Upper lobe of right lung (tissue), 1 donor: ENCODE results near the gene EGF. TPM values are rescaled to one million over a fixed set of nuclear protein-coding genes. Genes with fewer than 3 reads are reported as not detected.

Experiments used
- ATAC-seq: fragments of 200-7000 bp; cut with Tn5 transposase; one replicate; pipeline ENCODE4 v1.9.1; 2020; ENCODE audit warnings: mild to moderate bottlenecking, moderate library complexity
- DNase-seq: peaks from one replicate; pipeline ENCODE4 v3.0.0-alpha.2; 2020
- H3K27ac ChIP-seq: fragments of 200-600 bp; one replicate; pipeline ENCODE4 v1.8.0; 2022
- H3K27me3 ChIP-seq: fragments of 200-600 bp; one replicate; pipeline ENCODE4 v1.8.0; 2022; ENCODE audit warnings: mild to moderate bottlenecking
- H3K36me3 ChIP-seq: fragments of 200-600 bp; one replicate; pipeline ENCODE4 v1.8.0; 2022
- H3K4me1 ChIP-seq: fragments of 200-600 bp; one replicate; pipeline ENCODE4 v1.8.0; 2022
- H3K4me3 ChIP-seq: fragments of 200-600 bp; one replicate; pipeline ENCODE4 v1.8.0; 2022; ENCODE audit warnings: mild to moderate bottlenecking
- H3K9me3 ChIP-seq: fragments of 200-600 bp; one replicate; pipeline ENCODE4 v1.8.0; 2022
- intact Hi-C: fragments of 100-400 bp; cut with DNase I; formaldehyde crosslinking; loops from one replicate; pipeline ENCODE4 v1.11.0; 2022
- total RNA-seq: library from RNA; stranded (reverse); fragmentation: NEBNext Ultra II Directional; extraction: Animal tissue kit (Norgen Biotek cat#: 25700); gene quantifications from one replicate; pipeline ENCODE4 v1.2.1, GENCODE V29; 2021
- TF ChIP-seq, protein P1 (sequence below): fragments of 200-600 bp; IDR thresholded peaks from one replicate; pipeline ENCODE4 v1.8.0; 2022; ENCODE audit warnings: antibody characterized with exemption
- donor health status: DM: no; HTN: yes; CAD: no; lungs with severe emphysema.

EGF gene
- total RNA-seq, 1 donor from 2014 or later, result 2.4 TPM

DNA sequence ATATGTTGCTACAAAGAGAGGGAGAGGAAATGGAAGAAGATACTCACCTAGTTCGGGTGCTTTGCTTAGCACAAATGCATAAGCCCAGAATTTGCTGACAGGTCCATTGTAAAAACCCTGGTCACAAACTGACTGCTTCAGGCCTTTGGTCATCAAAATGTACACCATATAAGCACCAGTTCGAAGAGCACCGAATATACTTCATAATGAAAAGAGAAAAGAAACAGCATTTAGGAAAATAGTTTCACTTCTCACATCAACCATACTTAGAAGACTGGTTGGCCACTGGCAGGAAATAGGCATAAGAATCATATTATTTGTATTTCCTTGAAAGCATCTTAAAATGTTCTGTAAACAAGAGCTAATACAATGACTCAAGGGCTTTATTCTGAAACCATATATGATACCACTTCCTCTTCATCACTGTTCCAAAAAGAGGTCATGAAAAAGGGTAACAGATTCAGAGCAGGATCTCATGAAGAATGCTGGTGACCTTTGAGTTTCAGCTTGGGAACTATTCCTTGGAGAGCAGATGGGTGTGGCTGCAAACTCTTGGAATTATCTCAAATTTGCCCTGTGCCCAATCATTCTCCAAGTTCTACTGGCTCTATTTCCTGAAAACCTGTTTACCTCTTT is 147.0 kb downstream of the EGF start:
- ATAC-seq, result peak; percentile 32
- no peaks in the 10 kb centered on the region for H3K4me1 ChIP-seq
- TF ChIP-seq, protein P1, sequence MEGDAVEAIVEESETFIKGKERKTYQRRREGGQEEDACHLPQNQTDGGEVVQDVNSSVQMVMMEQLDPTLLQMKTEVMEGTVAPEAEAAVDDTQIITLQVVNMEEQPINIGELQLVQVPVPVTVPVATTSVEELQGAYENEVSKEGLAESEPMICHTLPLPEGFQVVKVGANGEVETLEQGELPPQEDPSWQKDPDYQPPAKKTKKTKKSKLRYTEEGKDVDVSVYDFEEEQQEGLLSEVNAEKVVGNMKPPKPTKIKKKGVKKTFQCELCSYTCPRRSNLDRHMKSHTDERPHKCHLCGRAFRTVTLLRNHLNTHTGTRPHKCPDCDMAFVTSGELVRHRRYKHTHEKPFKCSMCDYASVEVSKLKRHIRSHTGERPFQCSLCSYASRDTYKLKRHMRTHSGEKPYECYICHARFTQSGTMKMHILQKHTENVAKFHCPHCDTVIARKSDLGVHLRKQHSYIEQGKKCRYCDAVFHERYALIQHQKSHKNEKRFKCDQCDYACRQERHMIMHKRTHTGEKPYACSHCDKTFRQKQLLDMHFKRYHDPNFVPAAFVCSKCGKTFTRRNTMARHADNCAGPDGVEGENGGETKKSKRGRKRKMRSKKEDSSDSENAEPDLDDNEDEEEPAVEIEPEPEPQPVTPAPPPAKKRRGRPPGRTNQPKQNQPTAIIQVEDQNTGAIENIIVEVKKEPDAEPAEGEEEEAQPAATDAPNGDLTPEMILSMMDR, result no peak
- H3K4me3 ChIP-seq, result no peak overlapping the region
- H3K9me3 ChIP-seq, result no peaks in the 10 kb centered on the region
- DNase-seq, result no peak
- intact Hi-C loops, result no loop called here
- H3K36me3 ChIP-seq, result no peaks in the 10 kb centered on the region
- no peaks in the 10 kb centered on the region for H3K27me3 ChIP-seq
- H3K27ac ChIP-seq, result peak overlapping the region; percentile 13

DNA sequence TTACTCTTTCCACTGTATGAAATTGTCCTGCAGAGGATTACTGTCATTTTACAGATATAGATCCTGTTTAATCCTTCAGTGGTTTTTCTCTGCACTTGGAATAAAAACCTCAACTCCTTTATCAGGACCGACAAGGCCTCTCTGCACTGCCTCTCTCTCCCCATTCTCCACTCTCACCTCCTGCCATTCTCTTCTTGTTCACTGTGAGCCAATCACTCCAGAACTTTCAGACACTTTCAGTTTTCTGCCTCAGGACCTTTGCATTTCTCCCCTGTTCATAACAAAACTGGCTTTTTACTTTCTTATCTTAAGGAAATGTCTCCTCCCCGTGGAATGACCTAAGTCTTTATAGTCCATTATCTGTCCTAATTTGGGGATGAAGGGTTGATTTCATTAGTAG is 148.4 kb downstream of the EGF start:
- Histone ChIP-seq H3K9me3 (no peaks in the 10 kb centered on the region), H3K36me3 (no peaks in the 10 kb centered on the region), H3K27me3 (no peaks in the 10 kb centered on the region), H3K27ac (no peak overlapping the region), H3K4me3 (no peak overlapping the region), H3K4me1 (no peaks in the 10 kb centered on the region)
- intact Hi-C loops, result no loop called here
- TF ChIP-seq, protein P1, result no peak
- no peak for DNase-seq
- ATAC-seq, result no peak

Other genes with a start within 250 kb of the EGF start
- gene CASP6, start 209.4 kb upstream of the EGF start, total RNA-seq, result 15.2 TPM
- gene PLA2G12A, start 182.8 kb upstream of the EGF start, total RNA-seq, result 45.7 TPM
- gene CFI, start 110.9 kb upstream of the EGF start, total RNA-seq, result 61.0 TPM
- gene GAR1, start 97.1 kb upstream of the EGF start, total RNA-seq, result 12.2 TPM
- gene RRH, start 84.9 kb upstream of the EGF start, total RNA-seq, result not detected
- gene LRIT3, start 64.8 kb upstream of the EGF start, total RNA-seq, result 0.14 TPM